Right hindlimb (tissue), 1 donor: ENCODE data around the gene MAP3K4.
"Not testable (repeated sequence)": the region's sequence is repeated elsewhere in the genome, so short reads cannot be mapped to it uniquely, and the experiment has no call there.

Source experiments
- DNase-seq: peaks from one replicate; pipeline ENCODE4 v3.0.0-alpha.2; 2018

The MAP3K4 gene

GRCh38 chr6:161091972-161092701 lies 100.6 kb downstream of the MAP3K4 start:
- DNase-seq: no peak

- no peak for DNase-seq
These were observed 103.4 kb downstream of the MAP3K4 start for GRCh38 chr6:161094955-161095354.

- no peak for DNase-seq
These were observed 104.3 kb downstream of the MAP3K4 start for GRCh38 chr6:161095916-161096315.

- no peak for DNase-seq
These were observed 108.5 kb downstream of the MAP3K4 start for GRCh38 chr6:161100072-161100471.

GRCh38 chr6:161101517-161101916 lies 109.9 kb downstream of the MAP3K4 start:
- DNase-seq: no peak

- no peak for DNase-seq
These were observed 111.9 kb downstream of the MAP3K4 start for GRCh38 chr6:161103475-161103874.

- no peak for DNase-seq
These were observed 113.4 kb downstream of the MAP3K4 start for GRCh38 chr6:161104966-161105365.

GRCh38 chr6:161105408-161105807 lies 113.8 kb downstream of the MAP3K4 start:
- DNase-seq: no peak

GRCh38 chr6:161107779-161108730 lies 116.5 kb downstream of the MAP3K4 start:
- DNase-seq: no peak

- no peak for DNase-seq
These were observed 117.3 kb downstream of the MAP3K4 start for GRCh38 chr6:161108916-161109315.

- no peak for DNase-seq
These were observed 117.8 kb downstream of the MAP3K4 start for GRCh38 chr6:161109366-161109765.

GRCh38 chr6:161110028-161110779 lies 118.6 kb downstream of the MAP3K4 start:
- no peak for DNase-seq

GRCh38 chr6:161111261-161111660 lies 119.7 kb downstream of the MAP3K4 start:
- no peak for DNase-seq

GRCh38 chr6:161115468-161115867 lies 123.9 kb downstream of the MAP3K4 start:
- no peak for DNase-seq

GRCh38 chr6:161116554-161116953 lies 125.0 kb downstream of the MAP3K4 start:
- no peak for DNase-seq

- DNase-seq: no peak
These were observed 125.7 kb downstream of the MAP3K4 start for GRCh38 chr6:161117308-161117707.

GRCh38 chr6:161117942-161118341 lies 126.4 kb downstream of the MAP3K4 start:
- DNase-seq: no peak

- not testable (repeated sequence) for DNase-seq
These were observed 131.8 kb downstream of the MAP3K4 start for GRCh38 chr6:161123319-161123718.

- DNase-seq: no peak
These were observed 134.0 kb downstream of the MAP3K4 start for GRCh38 chr6:161125591-161125990.

GRCh38 chr6:161127071-161127740 lies 135.6 kb downstream of the MAP3K4 start:
- no peak for DNase-seq

GRCh38 chr6:161128230-161128629 lies 136.7 kb downstream of the MAP3K4 start:
- no peak for DNase-seq

- DNase-seq: no peak
These were observed 137.2 kb downstream of the MAP3K4 start for GRCh38 chr6:161128680-161129196.
